CD4-positive, alpha-beta T cell (primary cell): ENCODE measurements around the gene SCGB1A1. TPM values are rescaled to one million over a fixed set of nuclear protein-coding genes. Genes with fewer than 3 reads are reported as not detected.

ENCODE experiments used
- ATAC-seq: fragments of 200-7000 bp; cut with Tn5 transposase; one replicate; pipeline ENCODE4 v1.10.0; 2022; ENCODE audit warnings: mild to moderate bottlenecking; ENCODE audit not compliant: poor library complexity
- CTCF ChIA-PET: fragments of 350-600 bp; sonication (Branson Sonifier 250); formaldehyde crosslinking; loops from one replicate; lab custom pipeline; 2021; ENCODE audit warnings: antibody characterized with exemption, inconsistent platforms; lab: Charles Lee
- POLR2A ChIA-PET: fragments of 350-600 bp; sonication (Branson Sonifier 250); formaldehyde crosslinking; loops from one replicate; lab custom pipeline; 2021; ENCODE audit warnings: antibody characterized with exemption, inconsistent platforms; lab: Charles Lee
- DNase-seq, 14 experiments: peaks; one replicate each; pipeline ENCODE4 v3.0.0-alpha.2; 2013 to 2020; ENCODE audit warnings: mixed read lengths in 2 of 14
- H3K27ac ChIP-seq, 2 donors: one replicate each; pipeline versions ENCODE4 v1.5.1 to v1.7.0; 2013; ENCODE audit warnings: low read length in 2 of 2, low read depth in 1 of 2, mild to moderate bottlenecking in 1 of 2
- H3K27me3 ChIP-seq, 2 experiments: 1 replicate in 1 of 2; 2 replicates in 1 of 2; pipeline versions ENCODE4 v1.6.1 to v1.7.0; 2013; ENCODE audit warnings: low read length in 2 of 2, control low read depth in 1 of 2, mild to moderate bottlenecking in 1 of 2, moderate library complexity in 1 of 2; ENCODE audit not compliant: insufficient read depth in 2 of 2, control insufficient read depth in 1 of 2
- H3K36me3 ChIP-seq: one replicate; pipeline ENCODE4 v1.6.1; 2013; ENCODE audit warnings: low read length, control low read depth; ENCODE audit not compliant: insufficient read depth
- H3K4me1 ChIP-seq: one replicate; pipeline ENCODE4 v1.6.1; 2013; ENCODE audit warnings: low read length, control low read depth; ENCODE audit not compliant: insufficient read depth
- H3K4me3 ChIP-seq: one replicate; pipeline ENCODE4 v1.5.1; 2013; ENCODE audit warnings: mild to moderate bottlenecking, low read length, moderate library complexity
- H3K9me3 ChIP-seq, 2 experiments: 1 replicate in 1 of 2; 2 replicates in 1 of 2; pipeline versions ENCODE4 v1.6.1 to v1.7.0; 2013; ENCODE audit warnings: low read length in 2 of 2, mild to moderate bottlenecking in 2 of 2, control low read depth in 1 of 2, moderate library complexity in 1 of 2; ENCODE audit not compliant: control insufficient read depth in 1 of 2, insufficient read depth in 1 of 2
- H3K27ac Mint-ChIP-seq: one replicate; pipeline ENCODE4 v1.8.0; 2020; ENCODE audit warnings: mixed read lengths
- H3K27me3 Mint-ChIP-seq: one replicate; pipeline ENCODE4 v1.8.0; 2021; ENCODE audit warnings: mixed read lengths
- H3K36me3 Mint-ChIP-seq: one replicate; pipeline ENCODE4 v1.8.0; 2021; ENCODE audit warnings: low read depth, mixed read lengths
- H3K4me1 Mint-ChIP-seq: one replicate; pipeline ENCODE4 v1.8.0; 2021; ENCODE audit warnings: low read depth, mixed read lengths
- H3K4me3 Mint-ChIP-seq: one replicate; pipeline ENCODE4 v1.8.0; 2020; ENCODE audit warnings: mild to moderate bottlenecking, mixed read lengths
- H3K9me3 Mint-ChIP-seq: one replicate; pipeline ENCODE4 v1.8.0; 2020; ENCODE audit warnings: mixed read lengths
- CTCF ChIP-seq: fragments of 200-600 bp; IDR thresholded peaks from one replicate; pipeline ENCODE4 v1.8.0; 2022; ENCODE audit warnings: antibody characterized with exemption, mild to moderate bottlenecking
- intact Hi-C, 2 experiments: fragments of 100-400 bp; cut with DNase I in 1 of 2; cut with micrococcal nuclease in 1 of 2; formaldehyde crosslinking; loops; one replicate each; pipeline versions ENCODE4 v1.15.1 to v1.9.0; 2023 to 2025; cut with DNase I, micrococcal nuclease
- total RNA-seq, 174 experiments: library from RNA in 2 of 174; stranded (reverse) in 2 of 174; gene quantifications; one replicate each; pipeline ENCODE4 v1.2.3 and lab custom pipeline; 2021 to 2026

Gene SCGB1A1
- total RNA-seq, 2 experiments from 2014 or later, result not detected

- no peak overlapping the region for H3K27ac Mint-ChIP-seq
- intact Hi-C loops, result no loop called here
- Histone ChIP-seq H3K4me3 (no peak overlapping the region), H3K9me3 (no peaks in the 10 kb centered on the region), H3K27ac (no peak overlapping the region), H3K27me3 (no peaks in the 10 kb centered on the region), H3K4me1 (no peaks in the 10 kb centered on the region), H3K36me3 (no peaks in the 10 kb centered on the region)
- ChIA-PET CTCF (interaction anchor here (2.1 kb wide), 1 partner anchor 39 kb away, joined by 7 read pairs; no protein-coding TSS in a partner anchor), POLR2A (no interaction called here)
- no peak for TF ChIP-seq CTCF
- ATAC-seq (no peak), DNase-seq (no peak)
- no peaks in the 10 kb centered on the region for H3K9me3 Mint-ChIP-seq
- no peaks in the 10 kb centered on the region for H3K36me3 Mint-ChIP-seq
- H3K27me3 Mint-ChIP-seq, result no peaks in the 10 kb centered on the region
- H3K4me1 Mint-ChIP-seq, result no peaks in the 10 kb centered on the region
- H3K4me3 Mint-ChIP-seq, result no peak overlapping the region
Measured at GRCh38 chr11:62463121-62463542, 44.3 kb downstream of the SCGB1A1 start.

- Mint-ChIP-seq H3K9me3 (no peaks in the 10 kb centered on the region), H3K4me3 (no peak overlapping the region), H3K27ac (no peak overlapping the region), H3K4me1 (no peaks in the 10 kb centered on the region), H3K27me3 (no peaks in the 10 kb centered on the region), H3K36me3 (no peaks in the 10 kb centered on the region)
- no peaks in the 10 kb centered on the region for H3K4me1 ChIP-seq
- CTCF ChIA-PET, result no interaction called here
- no peaks in the 10 kb centered on the region for H3K9me3 ChIP-seq
- no peak overlapping the region for H3K4me3 ChIP-seq
- intact Hi-C loops, result no loop called here
- POLR2A ChIA-PET, result no interaction called here
- no peak overlapping the region for H3K27ac ChIP-seq
- no peaks in the 10 kb centered on the region for H3K36me3 ChIP-seq
- no peak for TF ChIP-seq CTCF
- DNase-seq (no peak), ATAC-seq (no peak)
- H3K27me3 ChIP-seq, result no peaks in the 10 kb centered on the region
Measured at GRCh38 chr11:62464655-62465054, 45.8 kb downstream of the SCGB1A1 start.

- no peaks in the 10 kb centered on the region for H3K36me3 Mint-ChIP-seq
- intact Hi-C loops, result no loop called here
- POLR2A ChIA-PET, result no interaction called here
Measured at GRCh38 chr11:62466444-62466843, 47.6 kb downstream of the SCGB1A1 start.

More at GRCh38 chr11:62466444-62466843, 47.6 kb downstream of the SCGB1A1 start:
- no peak overlapping the region for H3K27ac ChIP-seq
- no peak for TF ChIP-seq CTCF
- no peak overlapping the region for H3K4me3 Mint-ChIP-seq
- no peaks in the 10 kb centered on the region for H3K27me3 Mint-ChIP-seq
- no peak overlapping the region for H3K4me3 ChIP-seq
- DNase-seq (no peak), ATAC-seq (no peak)
- H3K27ac Mint-ChIP-seq, result no peak overlapping the region
- H3K9me3 ChIP-seq, result no peaks in the 10 kb centered on the region
- no peaks in the 10 kb centered on the region for H3K27me3 ChIP-seq
- no peaks in the 10 kb centered on the region for H3K9me3 Mint-ChIP-seq
- CTCF ChIA-PET, result interaction anchor here (0.6 kb wide), 1 partner anchor 12 kb away, joined by 3 read pairs; no protein-coding TSS in a partner anchor
- H3K4me1 ChIP-seq, result no peaks in the 10 kb centered on the region
- no peaks in the 10 kb centered on the region for H3K36me3 ChIP-seq
- H3K4me1 Mint-ChIP-seq, result no peaks in the 10 kb centered on the region
